Endometrial microvascular endothelial cells (primary cell): ENCODE measurements around the gene MT1F. TPM values are rescaled to one million over a fixed set of nuclear protein-coding genes. Genes with fewer than 3 reads are reported as not detected.
"Not testable (repeated sequence)": the region's sequence is repeated elsewhere in the genome, so short reads cannot be mapped to it uniquely, and the experiment has no call there.

ENCODE experiments used
- in situ Hi-C: cut with HindIII; loops from 2 replicates; pipeline ENCODE4 v1.10.0; 2017; ENCODE audit warnings: low sequenced_read_pairs, low pct_unique_long_range_greater_than_20kb; ENCODE audit errors: inconsistent ontology term
- total RNA-seq: library from RNA; depleted of rRNA; stranded (reverse); fragments of >200 nt; gene quantifications from one replicate; pipeline ENCODE4 v1.2.3, GENCODE V29; 2015; ENCODE audit errors: inconsistent ontology term

The MT1F gene
- total RNA-seq, 1 donor from 2014 or later = 6.5 TPM

DNA sequence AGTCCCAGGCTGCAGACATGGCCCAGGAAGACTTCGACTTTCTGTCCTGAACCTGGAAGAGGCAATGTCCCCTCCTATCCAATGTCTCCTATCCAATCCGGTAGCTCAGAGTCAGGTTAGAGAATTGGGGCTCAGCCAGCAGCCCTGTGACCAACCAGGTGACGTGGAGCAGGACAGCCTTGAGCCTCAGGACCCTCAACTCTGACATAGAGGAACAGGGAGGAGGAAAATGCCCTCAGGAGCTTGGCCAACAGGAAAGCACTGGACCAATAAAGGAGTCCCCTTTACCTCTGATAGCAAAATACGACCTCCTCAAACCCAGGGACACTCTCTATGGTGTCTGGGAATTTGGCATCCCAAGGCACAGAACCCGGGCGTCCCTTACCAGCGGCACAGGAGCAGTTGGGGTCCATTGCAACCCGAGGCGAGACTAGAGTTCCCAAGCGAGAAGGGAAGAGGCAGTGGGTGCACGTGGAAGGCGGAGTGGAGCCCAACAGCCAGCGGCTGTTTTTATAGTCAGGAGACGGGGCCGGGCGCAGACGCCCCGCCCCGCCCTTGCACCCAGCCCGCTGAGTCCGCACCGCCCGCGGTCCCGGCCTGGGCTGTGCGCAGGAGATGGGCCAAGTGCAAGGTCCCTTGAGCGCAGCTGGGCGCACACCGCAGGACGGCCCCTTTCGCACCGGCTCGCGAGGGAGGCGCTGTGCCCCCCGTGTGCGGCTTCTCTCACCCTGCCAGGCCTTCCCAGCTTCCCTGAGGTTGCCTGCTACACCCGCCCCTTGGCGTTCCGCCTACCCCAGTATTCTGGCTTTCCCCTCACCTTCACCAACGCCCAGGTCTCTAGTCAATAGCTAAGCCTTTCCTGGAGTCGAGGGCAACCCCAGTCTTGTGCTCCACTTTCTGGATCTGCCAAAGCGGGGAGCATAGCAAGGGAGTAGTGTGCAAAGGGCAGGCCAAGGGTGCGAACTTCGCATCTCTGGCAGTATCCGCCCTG, 10.1 kb downstream of the MT1F start, which contains the start of gene MT1G:
MT1G (minus strand) TSS at position 485 of the 991 bp plus-strand sequence; CDS start at position 413, 72 bp downstream.
- in situ Hi-C loops = no loop called here

DNA sequence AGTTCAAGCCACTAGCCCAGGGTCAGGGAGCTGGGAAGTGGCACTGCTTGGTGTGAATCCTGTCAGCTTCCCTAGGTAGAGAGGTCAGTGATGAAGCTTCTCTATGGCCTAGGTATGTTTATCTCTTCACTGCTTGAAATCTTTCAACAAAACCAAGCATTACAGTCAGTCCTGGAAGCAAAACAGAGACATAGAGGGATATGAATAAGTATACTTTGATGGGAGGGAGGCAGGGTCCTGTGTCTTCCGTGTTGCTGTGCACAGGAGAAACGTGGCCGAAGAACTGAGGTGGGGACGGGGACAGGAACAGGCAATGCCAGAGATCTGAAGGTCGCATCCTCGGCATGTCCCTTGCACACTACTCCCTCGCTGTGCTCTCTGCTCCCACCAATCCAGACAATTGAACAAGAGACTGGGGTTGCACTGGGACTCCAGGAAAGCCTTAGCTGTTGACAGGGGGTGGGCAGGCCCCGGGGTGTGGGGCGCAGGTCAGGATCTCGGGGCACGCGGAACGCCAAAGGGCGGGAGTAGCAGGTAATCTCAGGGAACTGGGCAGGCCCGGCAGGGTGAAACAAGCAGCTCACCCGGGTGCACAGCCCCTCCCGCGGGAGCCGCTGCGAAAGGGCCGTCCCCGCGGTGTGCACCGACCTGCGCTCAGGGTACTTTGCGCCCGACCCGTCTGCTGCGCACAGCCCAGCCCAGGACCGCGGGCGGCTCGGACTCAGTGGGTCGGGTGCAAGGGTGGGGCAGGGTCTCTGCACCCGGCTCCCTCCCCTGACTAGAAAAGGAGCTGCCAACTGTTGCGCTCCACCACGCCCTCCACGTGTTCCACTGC, 11.5 kb downstream of the MT1F start, which contains the start of gene MT1H:
MT1H (plus strand) TSS at position 810 of the 835 bp plus-strand sequence. CDS start 71 bp downstream, outside the sequence.
- in situ Hi-C loops = no loop called here

DNA sequence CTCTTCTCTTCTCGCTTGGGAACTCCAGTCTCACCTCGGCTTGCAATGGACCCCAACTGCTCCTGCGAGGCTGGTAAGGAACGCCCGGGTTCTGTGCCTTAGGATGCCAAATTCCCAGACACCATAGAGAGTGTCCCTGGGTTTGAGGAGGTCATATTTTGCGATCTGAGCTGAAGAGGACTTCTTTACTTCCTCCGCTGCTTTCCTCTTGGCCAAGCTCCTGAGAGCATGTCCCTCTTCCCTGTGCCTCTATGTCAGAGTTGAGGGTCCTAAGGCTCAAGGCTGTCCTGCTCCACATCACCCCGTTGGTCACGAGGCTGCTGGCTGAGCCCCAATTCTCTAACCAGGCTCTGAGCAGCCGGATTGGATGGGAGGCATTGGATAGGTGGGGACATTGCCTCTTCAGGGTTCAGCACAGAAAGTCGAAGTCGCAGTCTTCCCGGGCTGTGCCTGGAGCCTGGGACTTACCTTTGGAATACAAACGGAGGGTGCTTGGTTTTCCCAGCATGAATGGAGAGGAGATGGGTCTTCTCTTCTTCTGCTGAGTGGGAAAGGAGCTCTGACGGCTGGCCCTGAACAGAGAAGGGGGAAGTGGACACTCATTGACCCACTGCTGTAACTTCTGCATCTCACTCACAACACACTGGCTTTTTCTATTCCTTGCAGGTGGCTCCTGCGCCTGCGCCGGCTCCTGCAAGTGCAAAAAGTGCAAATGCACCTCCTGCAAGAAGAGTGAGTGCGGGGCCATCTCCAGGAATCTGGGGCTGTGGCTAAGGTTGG, 12.3 kb downstream of the MT1F start:
- in situ Hi-C loops = no loop called here

GRCh38 chr16:56670620-56670934, 12.8 kb downstream of the MT1F start:
- in situ Hi-C loops = no loop called here

DNA sequence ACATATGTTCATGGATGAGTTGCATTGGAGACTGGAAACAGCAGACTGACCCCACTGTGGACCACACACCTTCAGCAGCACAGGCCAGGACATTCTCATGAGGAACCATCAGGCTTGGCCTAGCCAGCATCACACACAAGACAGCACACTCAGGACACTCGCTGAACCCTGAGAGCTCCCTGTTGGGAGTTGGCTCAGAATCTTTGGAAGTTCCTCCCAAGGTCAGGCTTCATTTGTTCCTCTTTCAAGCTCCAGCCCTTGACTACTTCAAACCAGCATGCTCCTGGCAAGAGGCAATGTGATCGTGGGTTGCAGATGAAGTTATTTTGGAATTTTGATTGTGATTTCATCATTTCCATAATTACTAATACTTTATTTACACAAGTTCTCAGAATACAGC, 13.9 kb downstream of the MT1F start:
- in situ Hi-C loops = not testable (repeated sequence)

DNA sequence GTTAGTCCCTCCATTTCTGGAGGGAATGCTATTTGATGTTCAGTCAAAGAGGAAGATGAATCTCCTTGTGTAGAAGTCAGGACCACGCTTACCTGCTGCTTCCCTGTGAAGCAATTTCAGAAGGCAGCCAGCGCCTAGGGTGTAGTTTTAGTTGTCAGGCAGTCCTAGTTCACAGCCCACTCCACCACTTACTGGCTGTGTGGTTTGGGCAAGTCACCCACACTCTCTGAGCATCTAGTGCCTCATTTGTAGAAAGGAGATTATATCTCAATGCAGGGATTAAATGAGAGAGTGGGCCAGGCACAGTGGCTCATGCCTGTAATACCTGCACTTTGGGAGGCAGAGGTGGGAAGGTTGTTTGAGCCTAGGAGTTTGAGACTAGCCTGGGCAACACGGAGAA, 14.4 kb downstream of the MT1F start:
- in situ Hi-C loops = not testable (repeated sequence)

DNA sequence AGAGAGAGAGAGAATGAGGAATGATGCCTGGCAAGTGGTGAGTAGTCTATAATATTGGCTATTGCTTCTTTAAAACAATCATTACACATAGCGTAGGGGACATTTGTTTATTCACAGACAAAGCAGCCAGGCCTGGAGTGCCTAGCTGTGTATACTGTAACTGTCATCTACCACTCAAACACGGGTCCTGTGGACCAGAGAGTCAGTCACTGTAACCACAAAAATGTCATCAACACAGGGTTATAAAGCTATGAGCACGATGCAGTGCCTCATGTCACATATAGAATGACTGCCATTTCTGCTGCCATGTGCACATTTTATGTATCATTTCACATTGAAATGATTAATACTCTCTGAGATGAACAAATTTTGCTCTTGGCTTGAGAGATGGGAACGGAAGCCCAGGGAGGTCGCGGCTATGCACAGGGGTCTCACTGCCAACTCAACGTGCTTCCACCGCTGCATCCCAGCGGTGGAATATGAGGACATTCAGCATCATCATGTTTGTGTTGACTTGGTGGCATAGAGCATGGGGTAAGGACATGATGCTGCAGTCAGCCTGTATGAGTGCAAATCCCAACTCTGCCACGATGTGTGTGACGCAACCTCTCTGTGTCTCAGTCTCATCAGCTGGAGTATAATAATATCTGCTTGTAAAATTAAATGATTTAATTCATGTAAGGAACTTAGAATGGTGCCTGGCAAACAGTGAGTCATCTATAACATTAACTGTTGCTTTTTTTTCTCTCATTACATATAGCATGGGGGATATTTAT, 15.2 kb downstream of the MT1F start:
- in situ Hi-C loops = no loop called here

DNA sequence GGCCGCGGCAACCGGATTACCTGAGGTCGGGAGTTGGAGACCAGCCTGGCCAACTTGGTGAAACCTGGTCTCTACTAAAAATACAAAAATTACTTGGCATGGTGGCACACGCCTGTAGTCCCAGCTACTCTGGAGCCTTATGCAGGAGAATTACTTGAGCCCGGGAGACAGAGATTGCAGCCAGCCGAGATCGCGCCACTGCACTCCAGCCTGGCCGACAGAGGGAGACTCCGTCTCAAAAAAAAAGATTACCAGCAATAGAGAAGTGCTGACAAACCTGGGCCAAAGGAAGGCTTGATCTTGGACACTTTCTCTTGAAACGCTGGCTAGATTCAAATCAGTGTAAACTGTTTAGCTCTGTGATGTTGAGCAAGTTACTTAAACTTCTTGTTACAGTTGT, 16.2 kb downstream of the MT1F start:
- in situ Hi-C loops = no loop called here

DNA sequence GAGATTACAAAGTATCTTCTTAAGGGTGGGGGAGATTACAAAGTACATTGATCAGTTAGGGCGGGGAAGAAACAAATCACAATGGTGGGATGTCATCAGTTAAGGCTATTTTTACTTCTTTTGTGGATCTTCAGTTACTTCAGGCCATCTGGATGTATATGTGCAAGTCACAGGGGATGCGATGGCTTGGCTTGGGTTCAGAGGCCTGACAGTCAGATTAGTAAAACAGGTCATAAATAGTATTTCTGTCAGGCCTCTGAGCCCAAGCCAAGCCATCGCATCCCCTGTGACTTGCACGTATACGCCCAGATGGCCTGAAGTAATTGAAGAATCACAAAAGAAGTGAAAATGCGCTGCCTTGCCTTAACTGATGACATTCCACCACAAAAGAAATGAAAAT, 16.8 kb downstream of the MT1F start:
- in situ Hi-C loops = not testable (repeated sequence)

DNA sequence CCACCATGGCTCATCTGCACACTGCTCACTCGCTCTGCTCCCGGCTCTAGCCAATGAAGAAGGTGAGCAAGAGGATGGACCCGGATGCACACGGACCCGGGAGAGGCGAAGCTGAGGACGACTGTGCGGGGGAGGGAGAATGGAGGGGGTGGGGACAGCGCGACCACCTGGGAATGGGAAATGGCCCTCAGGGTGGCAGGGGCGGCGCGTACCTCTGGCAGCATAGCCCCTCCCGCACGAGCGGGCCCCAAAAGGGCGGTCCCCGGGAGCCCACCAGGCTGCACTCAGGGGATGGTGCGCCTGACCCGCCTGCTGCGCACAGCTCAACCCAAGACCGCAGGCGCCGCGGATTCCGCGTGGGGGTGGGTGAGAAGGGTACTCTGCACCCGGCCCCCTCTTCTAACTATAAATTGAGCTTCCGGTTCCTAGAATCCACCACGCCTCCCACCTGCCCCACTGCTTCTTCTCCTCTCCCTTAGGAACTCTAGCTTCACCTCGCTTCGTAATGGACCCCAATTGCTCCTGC, 18.0 kb downstream of the MT1F start:
- in situ Hi-C loops = no loop called here

DNA sequence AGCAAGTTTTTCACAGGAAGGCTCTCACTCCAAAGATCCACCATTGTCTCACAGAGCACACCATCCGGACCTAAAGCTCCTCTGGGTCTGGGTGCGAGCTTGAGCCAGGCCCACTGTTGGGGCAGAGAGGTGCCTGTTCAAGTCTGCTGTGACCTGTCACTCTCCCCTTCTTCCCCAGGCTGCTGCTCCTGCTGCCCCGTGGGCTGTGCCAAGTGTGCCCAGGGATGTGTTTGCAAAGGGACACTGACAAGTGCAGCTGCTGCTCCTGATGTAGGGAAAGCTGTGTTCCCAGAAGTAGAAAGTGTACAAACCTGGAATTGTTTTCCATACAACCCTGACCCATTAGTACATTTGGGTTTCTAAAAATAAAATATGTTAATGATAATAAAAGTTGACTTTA, 19.7 kb downstream of the MT1F start:
- in situ Hi-C loops = no loop called here

DNA sequence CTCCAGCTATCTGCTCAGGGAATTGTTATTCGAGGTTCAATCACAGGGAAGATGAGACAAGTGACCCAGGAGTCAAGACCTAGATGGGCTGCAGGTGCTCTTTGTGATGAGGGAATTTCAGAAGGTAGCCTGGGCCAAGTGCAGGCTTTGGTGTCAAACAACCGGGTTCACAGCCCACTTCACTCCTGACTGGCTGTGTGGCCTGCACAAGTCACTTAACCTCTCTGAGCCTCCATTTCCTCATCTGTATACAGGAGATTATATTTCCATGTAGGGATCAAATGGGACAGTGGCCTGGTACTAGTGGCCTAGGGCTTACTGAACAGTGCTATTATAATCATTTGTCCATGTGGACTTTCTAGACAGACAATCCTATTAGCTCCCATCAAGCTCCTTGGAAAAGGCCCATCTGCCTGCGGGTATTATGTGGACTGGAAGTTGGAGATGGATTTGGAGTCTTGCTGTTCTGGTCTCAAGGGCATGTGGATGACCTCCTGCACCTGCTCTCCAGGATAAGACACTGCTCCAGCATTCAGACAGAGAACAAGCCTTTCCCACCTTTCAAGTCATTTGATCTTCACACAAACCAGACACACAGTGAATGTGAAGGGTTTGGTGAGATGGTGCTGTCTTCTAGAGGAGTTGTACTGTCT, 21.4 kb downstream of the MT1F start:
- in situ Hi-C loops = no loop called here

GRCh38 chr16:56679818-56680217, 22.1 kb downstream of the MT1F start:
- in situ Hi-C loops = no loop called here

- in situ Hi-C loops = no loop called here
Measured at GRCh38 chr16:56681939-56682702, 24.4 kb downstream of the MT1F start, which contains the start of gene MT1X. TSS of gene MT1X (plus strand) at chr16:56682470. CDS start at chr16:56682541, 71 bp downstream.

DNA sequence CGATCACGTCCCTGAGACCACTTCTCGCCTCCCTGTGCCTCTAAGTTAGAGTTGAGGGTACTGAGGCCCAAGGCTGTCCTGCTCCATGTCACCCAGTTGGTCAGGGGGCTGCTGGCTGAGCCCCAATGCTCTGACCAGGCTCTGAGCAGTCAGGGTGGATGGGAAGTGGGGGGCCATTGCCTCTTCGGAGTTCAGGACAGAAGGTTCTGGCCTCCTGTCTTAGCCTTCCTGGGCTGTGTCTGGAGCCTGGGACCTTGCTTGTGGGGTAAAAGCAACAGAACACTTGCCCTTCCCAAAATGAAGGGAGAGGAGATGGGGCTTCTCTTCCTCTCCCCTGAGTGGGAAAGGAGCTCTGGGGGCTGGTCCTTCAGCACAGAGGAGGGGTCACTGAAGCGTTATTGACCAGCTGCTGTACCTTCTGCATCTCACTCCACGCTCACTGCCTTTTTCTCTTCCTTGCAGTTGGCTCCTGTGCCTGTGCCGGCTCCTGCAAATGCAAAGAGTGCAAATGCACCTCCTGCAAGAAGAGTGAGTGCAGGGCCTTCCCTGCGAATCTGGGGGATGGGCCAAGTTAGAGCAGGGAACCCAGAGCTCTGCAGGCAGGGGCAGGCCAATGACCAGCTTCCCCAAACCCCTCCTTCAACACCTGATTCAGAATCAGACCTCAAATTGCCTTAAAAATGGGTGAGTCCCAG, 25.1 kb downstream of the MT1F start:
- in situ Hi-C loops = no loop called here
